OCI-LY1 (cell line): Measurements from ENCODE around the gene BMP8A.

Source experiments
- CTCF ChIP-seq: fragments of 200-600 bp; sonication (generic), shearing (Covaris generic); IDR thresholded peaks from 2 replicates; pipeline ENCODE4 v1.5.1; 2017; ENCODE audit warnings: mild to moderate bottlenecking, antibody characterized with exemption, low read length, moderate library complexity, mixed read lengths
- EZH2 ChIP-seq: fragments of 200-600 bp; sonication (generic), shearing (Covaris generic); IDR thresholded peaks from 2 replicates; pipeline ENCODE4 v1.8.0; 2017; ENCODE audit warnings: borderline replicate concordance, mixed run types, mild to moderate bottlenecking, antibody characterized with exemption, low read length, moderate library complexity, mixed read lengths

DNA sequence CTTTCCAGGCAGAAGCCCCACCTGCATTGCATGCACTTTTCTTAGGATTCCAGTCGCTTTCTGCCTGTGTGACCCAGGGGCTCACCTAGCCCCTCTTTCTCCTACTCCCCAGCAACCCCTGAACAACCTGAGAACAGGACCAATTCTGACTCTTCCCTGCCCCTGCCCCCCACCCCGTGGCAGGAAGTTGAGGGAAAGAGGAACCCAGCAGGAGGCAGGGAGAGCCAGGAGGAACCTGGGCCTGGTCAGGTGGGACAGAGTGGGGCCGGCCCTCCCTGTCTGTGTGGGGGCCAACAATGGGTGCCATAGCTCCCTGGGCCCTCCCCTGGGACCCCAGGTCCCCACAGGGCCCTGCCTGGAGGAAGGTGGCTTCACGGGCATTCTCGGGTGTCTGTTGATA, 6.1 kb downstream of the BMP8A start:
- TF ChIP-seq CTCF (no peak), EZH2 (no peak)
